22Rv1 (cell line): ENCODE results near the gene STPG4.

Experiments
- ZFX ChIP-seq: fragments of 450-650 bp; IDR thresholded peaks from 2 replicates; pipeline ENCODE4 v1.6.1; 2017; ENCODE audit warnings: antibody characterized with exemption, borderline replicate concordance
- TF ChIP-seq, protein P1 (sequence below): fragments of 450-650 bp; IDR thresholded peaks from 2 replicates; pipeline ENCODE4 v1.5.1; 2017; ENCODE audit warnings: mild to moderate bottlenecking

DNA sequence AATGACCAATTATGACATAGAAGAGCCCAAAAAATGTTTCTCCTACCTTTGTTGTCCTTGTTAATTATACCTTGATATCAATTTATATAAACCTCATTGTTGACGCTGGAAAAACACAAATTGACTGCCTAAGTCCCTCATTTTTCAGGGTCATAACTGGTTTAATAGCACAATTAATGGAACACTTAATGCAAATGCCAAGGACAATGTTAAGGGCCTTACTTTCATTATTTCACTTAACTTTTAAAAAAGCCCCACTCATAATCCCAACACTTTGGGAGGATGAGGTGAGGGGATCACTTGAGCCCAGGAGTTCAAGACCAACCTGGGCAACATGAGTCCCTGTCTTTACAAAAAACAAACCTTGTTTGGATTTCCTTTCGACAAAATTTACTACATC, 3.5 kb upstream of the STPG4 start:
- TF ChIP-seq, protein P1, sequence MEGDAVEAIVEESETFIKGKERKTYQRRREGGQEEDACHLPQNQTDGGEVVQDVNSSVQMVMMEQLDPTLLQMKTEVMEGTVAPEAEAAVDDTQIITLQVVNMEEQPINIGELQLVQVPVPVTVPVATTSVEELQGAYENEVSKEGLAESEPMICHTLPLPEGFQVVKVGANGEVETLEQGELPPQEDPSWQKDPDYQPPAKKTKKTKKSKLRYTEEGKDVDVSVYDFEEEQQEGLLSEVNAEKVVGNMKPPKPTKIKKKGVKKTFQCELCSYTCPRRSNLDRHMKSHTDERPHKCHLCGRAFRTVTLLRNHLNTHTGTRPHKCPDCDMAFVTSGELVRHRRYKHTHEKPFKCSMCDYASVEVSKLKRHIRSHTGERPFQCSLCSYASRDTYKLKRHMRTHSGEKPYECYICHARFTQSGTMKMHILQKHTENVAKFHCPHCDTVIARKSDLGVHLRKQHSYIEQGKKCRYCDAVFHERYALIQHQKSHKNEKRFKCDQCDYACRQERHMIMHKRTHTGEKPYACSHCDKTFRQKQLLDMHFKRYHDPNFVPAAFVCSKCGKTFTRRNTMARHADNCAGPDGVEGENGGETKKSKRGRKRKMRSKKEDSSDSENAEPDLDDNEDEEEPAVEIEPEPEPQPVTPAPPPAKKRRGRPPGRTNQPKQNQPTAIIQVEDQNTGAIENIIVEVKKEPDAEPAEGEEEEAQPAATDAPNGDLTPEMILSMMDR, result no peak
- TF ChIP-seq ZFX, result no peak
